ENCODE measurements around the gene FHIT.

GRCh38 chr3:61221759-61222362 is 29.4 kb downstream of the FHIT start:
- no peak for TF ChIP-seq EP300 (IDR thresholded peaks at IDR 0.05; ENCODE audit: low read depth)
- no peak for TF ChIP-seq CTCF (IDR thresholded peaks at IDR 0.05)
- no peak for TF ChIP-seq POLR2A (IDR thresholded peaks at IDR 0.05)
- TF ChIP-seq POLR2AphosphoS5 (IDR thresholded peaks at IDR 0.05): no peak

Data from transverse colon (tissue), 4 donors.